ENCODE results near the gene ANO1.

The ANO1 gene

DNA sequence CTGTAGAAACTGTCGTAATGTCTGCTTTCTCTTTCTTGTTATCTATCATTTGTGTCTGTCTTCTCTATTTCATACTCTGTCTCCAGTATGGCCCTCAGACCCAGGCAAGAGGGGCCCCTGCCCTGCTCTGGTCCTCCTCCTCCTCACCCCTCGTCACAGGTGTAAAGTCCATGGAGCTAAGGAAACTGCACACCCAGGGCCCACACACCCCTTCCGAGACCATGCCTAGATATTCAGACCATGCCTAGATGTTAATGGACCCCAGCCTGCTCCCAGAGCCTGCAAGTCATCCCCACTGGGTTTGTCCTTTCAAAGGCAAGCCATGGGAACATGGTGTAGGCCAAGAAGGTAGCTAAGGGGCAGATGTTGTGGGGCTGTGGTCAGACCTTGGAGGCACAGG, 24.1 kb upstream of the ANO1 start:
- no peak for DNase-seq

DNA sequence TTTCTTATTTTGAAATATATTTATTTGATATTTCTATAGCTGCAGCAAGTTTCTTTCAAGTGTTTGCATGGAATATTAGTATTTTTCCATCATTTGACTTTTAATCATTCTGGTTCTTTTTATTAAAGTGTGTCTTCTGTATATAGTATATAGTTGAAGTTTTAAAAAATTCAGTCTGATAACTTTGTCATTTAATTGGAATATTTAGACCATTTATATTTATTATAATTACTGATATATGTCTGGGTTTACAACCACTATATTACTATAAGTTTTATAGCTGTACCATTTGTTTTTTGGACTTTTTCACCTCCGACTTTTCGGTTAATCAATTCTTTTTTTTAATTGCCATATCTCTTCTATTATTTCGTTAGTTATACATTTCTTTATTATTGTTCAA, 22.7 kb upstream of the ANO1 start:
- DNase-seq: no peak

DNA sequence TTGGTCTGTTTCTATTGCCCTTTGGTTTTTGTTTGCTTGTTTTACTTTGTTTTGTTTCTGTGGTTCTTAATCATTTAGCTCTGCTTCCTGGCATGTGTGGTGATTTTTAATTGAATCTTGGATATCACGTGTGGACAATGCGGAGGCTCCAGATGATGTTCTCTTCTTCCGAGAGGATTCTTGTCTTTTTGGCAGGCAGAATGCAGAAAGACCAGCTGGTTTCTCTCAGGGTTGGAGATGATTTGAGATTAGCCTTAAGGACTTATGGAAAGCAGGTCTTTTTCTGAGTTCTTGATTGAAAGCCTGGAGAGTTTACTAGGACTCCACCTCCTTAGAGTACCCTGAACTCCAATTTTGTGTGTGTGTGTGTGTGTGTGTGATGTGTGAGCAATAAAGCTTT, 21.0 kb upstream of the ANO1 start:
- no peak for DNase-seq

DNA sequence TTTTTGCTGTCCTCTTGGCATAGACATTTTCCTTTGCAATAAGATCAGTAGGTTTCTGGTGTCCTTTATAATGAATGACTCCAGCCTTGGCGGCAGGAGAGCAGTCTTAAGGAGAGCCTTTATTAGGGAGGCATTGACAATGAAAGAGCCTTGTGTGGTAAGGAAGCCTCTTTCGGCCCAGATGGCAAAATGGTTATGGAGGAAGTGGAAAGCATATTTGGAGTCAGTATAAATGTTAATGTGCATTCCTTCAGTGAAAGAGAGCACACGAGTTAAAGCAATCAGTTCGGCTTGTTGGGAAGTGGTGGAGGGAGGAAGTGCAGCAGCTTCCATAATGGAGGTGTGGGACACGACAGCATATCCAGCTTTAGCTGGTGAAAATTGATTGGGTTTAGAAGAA, 18.1 kb upstream of the ANO1 start:
- DNase-seq: no peak

DNA sequence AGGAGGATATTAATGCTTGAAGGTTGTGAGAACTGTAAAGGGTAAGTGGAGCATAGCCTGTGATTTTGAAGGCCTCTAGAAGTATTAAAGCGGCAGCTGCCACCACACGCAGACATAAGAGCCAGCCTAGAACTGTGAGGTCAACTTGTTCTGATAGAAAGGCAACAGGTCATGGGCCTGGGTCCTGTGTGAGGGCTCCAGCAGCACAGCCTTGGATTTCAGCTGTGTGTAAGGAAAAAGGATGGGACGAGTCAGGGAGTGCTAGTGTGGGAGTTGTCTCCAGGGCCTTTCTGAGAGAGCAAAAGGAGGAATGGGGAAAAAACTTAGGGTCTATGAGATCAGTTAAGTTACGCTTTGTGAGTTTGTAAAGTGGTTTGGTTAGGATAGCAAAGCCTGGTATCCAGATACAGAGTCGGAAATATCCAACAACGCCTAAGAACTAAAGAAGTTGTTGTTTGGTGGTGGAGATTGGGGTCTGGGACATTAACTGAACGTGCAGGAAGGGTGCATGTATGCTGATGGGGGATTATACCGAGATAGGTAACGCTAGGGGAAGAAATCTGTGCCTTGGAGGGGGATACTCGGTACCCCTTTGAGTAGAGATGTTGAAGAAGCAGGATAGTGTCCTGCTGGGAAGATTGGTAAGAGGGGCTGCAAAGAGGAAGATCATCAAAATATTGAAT, 17.4 kb upstream of the ANO1 start:
- no peak for DNase-seq

DNA sequence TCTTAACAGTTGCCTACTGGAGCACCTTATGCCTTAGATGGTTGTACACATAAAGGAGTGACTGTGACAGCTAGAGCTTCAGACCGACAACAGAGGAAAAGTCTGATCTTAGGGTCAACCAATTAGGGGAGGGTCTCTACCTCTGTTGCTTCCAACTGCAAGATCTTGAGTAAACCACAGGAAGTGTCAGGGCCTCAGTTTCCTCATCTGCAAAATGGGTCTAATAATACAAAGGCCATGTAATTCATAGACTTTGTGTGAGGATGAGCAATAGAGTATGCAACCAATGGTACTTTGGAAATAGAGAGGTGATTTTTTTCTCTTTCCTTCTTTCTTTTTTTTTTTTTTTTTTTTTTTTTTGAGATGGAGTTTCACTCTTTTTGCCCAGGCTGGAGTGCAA, 16.4 kb upstream of the ANO1 start:
- no peak for DNase-seq

DNA sequence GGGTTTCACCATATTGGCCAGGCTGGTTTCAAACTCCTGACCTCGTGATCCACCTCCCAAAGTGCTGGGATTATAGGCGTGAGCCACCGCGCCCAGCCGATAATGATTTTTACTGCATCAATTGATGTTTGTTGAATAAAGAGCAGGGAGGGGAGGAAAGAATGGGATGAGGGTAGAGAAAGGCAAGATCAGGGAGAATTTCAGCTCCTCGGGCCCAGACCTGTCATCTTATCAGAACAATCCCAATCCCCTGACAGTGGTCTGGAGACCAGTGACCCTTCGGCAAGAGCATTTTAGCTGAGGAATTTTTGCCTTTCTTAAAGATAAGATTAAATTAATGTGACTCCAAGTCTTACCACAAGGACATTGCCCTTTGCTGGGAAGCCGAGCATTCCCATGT, 15.0 kb upstream of the ANO1 start:
- DNase-seq: no peak

DNA sequence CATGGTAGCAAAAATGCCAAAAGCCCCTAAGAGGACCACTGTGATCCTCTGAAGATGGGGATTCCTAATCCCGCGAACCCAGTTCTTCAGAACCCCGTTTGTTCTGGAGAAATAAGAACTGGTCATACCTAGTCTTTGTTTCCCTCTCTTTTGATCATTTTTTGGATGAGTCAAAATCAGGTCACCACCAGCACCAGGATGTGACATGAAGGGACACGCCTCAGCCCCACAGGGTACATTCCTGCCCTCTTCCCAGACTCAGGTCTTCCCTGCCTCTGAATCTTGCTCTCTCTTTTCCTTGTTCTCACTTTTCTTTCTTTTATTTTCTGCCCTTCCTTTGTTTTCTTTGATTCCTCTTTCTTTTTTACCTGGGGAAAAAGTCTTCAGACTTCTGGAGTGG, 14.6 kb upstream of the ANO1 start:
- no peak for DNase-seq

DNA sequence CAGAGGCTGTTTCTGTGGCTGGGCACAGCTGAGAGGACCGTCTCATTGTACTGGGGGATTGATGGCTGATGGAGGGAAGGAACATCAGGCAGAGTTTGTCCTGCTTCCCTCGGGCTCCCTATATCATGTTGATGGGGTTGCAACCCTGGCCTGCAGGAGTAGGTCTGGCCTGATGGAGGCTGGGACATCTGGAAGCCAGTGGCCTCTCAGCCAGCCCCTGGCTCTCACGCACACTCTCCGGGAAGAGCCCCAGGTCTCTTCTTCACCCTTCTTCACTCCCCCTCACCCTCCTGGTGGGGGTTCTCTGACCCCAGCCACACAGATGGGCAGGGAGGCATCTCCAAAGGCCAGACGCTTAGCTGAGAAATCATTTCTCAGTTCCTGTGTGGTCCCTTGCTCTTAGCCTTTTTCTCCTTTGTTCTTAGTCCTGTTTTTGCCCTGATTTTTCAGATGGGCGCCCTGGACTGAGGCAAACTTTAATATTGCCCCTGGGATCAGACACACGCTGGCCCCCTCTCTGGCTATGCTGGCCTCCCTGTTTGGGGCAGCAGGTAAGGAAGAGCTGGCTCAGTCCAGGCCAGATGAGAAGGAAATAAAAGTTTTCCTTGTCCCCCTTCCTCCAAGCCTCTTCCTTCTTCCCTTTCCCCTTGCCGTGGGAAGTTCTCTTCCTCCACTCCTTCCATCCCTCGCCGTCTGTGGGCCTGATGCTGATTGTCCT, 13.9 kb upstream of the ANO1 start:
- no peak for DNase-seq

DNA sequence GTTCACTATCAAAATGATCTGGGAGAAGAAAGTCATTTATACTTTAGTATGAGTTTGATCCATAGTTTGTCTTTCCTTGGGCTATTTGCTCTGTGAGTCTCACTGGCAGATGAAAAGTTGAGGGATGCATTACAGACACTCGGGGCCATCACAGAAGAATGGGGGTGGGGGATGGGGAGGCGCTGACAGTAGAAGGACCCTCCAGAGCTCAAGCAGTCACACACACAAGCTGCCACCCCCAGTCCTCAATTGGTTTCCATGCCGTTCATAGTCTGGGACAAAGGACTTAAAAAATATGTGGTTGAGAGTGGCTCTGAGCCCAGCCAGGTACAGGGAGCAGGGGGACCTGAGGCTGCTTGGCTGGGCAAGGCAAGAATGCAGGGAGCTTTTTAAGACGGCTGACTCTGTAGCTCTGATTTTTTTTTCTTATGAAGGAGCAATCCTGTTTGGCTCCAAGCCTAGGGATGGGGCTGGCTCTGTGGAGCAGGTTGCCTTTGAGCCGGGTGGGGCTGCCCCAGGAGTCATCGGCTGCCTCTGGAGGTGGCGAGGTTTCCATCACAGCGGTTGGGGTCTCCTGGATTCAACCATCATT, 13.3 kb upstream of the ANO1 start:
- no peak for DNase-seq

DNA sequence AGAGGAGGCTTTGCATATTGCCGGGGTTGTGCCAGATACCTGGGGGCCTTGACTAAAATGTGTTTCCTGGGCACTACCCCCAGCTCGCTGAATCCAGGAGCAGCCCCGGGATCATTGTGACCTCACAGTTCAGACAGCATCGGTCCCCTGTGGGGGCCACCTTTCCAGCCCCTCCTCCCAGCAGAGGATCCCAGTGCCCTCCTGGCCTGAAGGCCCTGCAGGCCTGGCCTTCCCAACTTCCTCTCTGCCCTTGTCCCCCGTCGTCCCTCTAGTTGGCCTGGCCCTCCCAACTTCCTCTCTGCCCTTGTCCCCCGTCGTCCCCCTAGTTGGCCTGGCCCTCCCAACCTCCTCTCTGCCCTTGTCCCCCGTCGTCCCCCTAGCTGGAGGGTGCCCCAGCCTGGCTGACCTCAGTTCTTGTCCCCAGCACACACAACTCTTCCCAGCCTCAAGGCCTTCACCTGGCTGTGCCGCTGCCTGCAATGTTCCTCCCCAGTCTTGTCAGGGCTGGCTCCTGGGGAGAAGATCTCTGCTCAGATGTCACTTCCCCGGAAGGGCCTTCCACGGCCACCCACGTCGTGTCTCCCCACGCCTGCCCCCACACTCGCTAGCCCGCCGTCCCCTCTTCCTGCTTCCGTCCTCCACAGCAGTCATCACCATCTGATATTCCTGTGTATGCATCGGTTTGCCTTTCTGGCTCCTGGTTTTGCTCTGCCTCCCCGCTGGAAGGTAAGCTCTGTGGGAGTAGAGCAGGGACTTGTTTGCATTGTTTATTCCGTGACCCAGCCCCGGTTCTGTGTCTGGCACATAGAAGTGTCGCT, 12.6 kb upstream of the ANO1 start:
- DNase-seq: no peak

DNA sequence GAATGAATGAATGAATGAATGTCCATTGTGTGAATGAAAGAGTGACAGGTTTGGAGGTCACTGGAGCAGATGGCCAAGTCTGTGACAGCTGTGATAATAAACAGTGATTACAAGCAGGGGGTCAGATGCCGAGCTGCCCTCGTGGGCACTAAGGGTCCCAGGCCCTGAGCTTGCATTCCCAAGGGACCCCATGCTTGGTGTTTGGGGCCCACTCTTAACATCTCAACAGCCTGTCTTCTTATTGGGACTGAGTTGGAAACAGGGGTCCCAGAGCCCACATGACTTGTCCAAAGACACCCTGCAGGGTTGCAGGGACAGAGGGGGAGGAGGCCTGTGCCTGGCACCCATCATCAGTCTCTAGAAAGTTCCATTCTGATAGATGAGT, 12.0 kb upstream of the ANO1 start:
- no peak for DNase-seq

DNA sequence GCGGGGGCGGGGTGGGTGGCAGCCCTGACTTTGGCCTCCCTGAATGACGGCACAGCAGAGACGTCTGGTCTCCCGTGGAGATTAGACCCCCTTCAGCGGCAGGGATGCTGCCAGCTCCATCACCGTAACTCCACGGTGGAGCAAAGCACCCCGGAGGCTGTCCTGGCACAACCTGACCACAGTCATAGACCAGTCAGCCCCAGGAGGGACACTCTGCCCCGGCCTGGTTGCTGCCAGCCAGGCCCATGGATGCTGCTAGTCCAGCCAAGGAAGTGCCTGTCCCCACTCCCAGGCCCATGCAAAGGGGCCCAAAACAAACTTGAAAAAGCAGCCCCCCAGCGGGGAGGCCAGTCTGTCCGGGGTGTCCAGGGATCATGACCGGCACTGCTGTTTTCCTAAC, 11.5 kb upstream of the ANO1 start:
- no peak for DNase-seq

DNA sequence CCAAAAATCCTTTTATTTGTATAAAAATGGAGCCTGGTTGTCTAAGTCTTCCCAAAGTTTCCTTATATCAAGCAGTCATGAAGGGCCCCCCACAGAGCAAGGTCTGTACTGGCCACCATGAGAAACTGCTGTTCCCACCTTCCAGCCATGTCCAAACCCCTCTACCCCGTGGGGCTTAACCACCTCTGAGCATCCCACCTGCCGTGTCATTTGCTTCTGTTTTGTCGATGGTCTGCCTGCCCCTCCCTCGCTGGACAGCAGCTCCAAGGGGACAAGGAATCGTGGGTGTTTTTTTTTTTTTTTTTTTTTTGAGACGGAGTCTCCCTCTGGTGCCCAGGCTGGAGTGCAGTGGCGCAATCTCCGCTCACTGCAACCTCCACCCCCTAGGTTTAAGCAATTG, 11.1 kb upstream of the ANO1 start:
- no peak for DNase-seq

DNA sequence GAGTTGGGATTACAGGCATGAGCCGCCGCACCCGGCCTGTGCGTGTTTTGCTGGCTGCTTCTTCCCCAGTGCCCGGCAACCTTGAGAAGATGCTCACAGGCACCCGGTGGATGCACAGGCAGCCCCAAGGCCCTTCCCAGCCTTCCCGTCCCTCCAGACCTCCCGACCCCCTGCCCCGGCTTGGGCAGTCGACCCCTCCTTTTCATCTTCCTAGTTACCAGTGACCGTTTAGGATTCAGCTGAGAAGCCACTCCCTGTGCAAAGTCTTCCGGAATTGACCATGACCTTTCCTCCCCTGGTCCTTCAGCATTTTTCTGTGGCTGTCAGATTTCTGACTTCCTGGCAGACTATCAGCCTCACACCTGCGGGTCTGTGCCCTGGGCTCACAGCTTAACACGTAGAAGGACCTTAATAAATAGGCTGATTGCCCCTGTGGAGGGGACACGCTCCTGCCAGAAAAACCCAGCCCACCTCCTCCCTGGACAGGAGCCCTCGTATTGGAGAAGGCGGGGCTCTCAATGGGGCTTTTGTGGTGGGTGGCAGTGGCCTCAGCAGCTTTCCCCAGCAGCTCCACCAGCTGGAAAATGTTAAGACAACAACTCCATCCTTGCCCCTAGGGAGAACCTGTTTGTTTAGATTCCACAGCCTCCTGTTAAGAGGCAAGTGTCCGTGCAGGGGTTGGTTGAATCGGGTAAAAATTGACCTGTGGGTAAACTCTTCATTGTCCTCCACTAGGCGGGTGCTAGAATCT, 10.4 kb upstream of the ANO1 start:
- no peak for DNase-seq

DNA sequence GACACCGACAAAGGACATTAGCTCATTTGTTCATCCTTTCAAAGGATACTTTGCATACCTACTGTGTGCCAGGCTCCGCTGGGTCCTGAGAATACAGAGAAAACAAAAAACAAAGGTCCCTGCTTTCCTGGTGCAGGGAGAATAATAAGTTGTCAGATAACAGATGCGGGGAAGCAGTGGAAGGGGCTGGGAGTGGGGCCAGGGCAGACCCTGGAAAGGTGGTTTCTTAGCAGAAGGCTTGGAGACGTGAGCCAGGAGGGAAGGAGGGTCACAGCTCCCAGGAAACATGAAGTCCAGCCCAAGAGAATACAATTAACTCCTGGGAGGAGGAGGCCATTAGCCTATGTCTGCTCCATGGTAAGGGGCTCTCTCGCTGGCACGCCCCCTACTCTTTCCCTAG, 9.8 kb upstream of the ANO1 start:
- DNase-seq: no peak

DNA sequence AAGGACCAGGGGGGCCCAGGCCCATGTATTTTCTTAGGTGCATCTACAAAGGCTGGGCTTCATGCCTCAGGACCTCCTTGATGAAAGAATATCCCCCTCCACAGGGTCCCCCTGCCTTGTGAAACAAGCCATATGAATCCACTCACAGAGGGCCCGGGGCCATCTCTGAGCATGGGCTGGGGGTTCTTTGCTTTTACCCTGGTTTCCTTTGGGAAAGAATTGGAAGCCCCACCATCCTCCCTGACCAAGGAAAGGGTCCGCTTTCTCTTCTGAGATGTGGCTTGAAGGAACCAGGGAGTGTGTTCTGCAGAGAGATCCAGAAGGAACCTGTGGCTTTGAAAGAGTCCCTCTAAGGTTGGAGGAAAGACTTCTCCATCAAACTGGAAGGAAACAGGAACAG, 9.2 kb upstream of the ANO1 start:
- no peak for DNase-seq

DNA sequence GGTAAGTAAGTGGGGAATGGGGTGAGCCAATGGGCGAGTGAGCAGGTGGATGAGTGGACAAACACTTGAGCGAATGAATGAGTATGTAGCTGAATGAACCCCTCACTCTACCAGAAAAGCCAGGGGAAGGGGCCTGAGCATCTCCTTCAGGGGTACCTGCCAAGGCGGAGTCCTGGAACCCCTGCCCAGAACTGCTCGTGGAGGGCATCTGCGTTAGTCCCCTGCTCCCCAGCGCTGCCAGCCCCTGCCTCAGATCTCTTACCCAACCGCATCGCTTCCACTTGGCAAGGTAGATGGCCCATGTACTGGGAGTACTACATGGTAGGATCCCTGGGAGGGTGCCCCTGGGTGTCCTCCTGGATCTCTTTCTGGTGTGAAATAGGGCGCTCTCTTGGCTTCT, 7.4 kb upstream of the ANO1 start:
- no peak for DNase-seq

DNA sequence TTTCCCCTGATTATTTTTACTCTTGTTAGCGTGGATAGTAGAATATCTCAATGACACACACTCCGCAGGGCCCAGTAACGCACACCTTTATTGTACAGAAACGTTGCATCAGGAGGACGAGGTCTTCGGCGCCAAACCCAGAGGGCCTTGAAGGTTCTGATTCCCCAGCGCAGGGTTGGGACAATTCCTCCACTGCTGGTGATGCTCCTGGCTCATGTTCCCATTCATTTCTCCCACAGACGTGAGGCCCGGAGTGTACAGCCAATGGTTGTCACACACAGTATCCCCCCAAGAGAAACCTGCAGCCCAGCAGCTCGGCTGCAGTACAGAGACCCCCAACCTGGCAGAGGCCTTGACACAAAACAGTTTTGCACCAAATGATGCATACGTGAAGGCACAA, 6.1 kb upstream of the ANO1 start:
- DNase-seq: no peak

DNA sequence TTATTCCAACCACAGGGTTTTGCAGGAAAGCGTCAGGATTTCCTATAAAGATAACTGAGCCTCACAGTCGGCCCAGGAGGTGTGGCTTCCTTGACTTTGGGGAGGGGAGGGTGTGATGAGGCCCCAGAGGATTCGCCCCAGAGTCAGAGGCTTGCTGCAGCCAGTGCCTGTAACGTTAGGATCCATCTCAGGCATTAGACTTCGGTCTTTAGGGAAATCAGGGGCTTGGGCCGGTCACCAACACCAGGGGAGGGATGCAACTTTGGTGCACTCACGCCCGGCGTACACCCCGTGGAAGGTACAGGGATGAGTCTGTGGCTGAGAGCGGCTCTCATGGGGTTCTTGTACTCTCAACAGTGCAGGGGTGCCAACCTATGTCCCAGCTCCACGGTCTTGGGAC, 5.7 kb upstream of the ANO1 start:
- DNase-seq: no peak

DNA sequence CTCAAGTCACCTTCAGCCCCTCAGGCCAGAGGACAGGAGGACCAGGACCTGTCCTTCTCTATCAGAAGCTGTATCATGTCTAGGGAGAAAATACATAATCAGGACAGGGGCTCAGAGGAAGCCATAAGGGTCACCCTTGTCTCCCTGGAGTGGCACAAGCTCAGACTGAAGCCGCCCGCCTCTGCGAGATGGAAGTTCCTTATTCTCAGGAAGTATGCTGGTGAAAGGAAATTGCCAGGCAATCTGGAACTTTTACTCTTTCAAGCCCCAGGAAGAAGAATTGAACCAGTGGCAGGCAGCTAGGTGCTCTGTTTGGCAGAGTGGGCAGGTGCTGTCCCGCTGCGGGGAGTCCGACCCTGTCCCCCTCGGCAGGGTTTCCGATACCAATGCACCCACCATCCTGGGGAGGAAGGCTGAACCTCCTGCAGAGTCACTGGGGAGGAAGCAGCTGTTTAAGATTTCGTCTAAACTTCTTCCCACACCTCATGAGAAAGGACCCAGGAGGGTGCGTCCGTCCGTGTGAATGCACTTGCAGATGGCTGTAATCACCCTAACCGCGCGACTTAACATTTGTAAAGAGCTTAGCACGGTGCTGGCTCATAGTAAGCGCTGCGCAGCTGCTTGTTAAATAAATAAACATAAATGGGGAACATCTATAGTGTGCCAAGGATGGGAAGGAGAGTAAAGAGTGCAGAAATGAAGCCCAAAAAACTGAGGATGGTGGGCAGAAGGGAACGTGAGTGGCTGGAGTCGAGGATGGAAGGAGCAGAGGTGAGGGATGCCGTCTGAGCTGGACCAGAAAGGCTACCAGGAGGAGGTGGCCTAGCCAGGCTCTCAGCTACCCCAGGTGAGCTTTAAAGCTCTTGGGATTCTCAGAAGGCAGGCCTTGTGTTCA, 5.0 kb upstream of the ANO1 start:
- DNase-seq: no peak

DNA sequence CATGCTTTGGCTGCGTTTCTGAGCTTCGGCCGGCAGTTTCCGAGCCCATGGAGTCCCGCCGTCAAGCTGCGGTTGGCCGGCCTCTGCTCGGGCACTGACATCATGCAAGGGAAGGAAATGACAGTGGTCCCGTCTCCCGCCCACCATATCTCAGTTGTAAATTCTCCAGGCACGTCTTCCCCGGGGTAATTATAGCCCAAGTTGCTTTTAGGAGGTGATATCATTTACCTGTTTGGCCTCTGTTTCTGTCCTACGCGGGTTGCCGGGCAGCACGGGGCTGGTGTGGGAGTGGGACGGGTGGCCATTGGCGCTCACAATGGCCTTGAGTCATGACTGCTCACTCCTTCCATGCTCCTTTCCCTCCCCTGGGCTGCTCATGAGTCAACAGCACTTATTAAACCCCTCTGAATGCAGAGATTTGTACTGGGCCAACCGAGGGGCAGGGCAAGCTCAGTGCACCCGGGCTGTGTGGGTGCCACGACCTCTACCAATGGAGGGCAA, 4.2 kb upstream of the ANO1 start:
- DNase-seq: no peak
